Esophagus squamous epithelium (tissue), 4 donors: ENCODE measurements around the gene HS3ST3B1.

Source experiments
- POLR2A ChIP-seq, 4 donors: fragments of 450-650 bp; IDR thresholded peaks; one replicate each; pipeline ENCODE4 v1.6.1; 2017; ENCODE audit warnings: antibody characterized with exemption in 4 of 4, mild to moderate bottlenecking in 4 of 4, moderate library complexity in 3 of 4
- TF ChIP-seq, protein P1 (sequence below), 6 experiments: fragments of 450-650 bp in 4 of 6; fragments of 200-600 bp in 2 of 6; sonication (generic) in 2 of 6; IDR thresholded peaks; one replicate each; pipeline ENCODE4 v1.5.1; 2016 to 2019; ENCODE audit warnings: antibody characterized with exemption in 6 of 6, mild to moderate bottlenecking in 4 of 6, moderate library complexity in 4 of 6

DNA sequence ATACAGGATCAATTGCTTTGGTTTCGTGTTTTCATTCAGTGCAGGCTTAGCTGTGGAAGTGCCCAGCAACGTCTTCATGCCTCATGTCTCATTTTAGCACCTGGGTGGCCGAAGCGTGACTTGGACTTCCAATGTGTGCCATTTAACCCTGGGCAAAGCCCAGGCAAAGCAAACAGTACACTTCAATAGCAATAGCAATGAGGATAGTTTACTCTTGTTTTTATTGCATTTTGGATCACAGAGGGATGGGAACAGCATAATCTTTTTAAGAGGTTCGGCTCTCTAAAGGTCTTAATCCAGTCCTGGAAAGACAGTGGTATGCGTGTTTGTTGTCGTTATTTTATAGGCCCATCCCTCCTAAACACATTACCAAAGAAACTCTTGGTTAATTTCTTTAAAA, 86.2 kb downstream of the HS3ST3B1 start:
- TF ChIP-seq, protein P1, sequence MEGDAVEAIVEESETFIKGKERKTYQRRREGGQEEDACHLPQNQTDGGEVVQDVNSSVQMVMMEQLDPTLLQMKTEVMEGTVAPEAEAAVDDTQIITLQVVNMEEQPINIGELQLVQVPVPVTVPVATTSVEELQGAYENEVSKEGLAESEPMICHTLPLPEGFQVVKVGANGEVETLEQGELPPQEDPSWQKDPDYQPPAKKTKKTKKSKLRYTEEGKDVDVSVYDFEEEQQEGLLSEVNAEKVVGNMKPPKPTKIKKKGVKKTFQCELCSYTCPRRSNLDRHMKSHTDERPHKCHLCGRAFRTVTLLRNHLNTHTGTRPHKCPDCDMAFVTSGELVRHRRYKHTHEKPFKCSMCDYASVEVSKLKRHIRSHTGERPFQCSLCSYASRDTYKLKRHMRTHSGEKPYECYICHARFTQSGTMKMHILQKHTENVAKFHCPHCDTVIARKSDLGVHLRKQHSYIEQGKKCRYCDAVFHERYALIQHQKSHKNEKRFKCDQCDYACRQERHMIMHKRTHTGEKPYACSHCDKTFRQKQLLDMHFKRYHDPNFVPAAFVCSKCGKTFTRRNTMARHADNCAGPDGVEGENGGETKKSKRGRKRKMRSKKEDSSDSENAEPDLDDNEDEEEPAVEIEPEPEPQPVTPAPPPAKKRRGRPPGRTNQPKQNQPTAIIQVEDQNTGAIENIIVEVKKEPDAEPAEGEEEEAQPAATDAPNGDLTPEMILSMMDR (IDR thresholded peaks at IDR 0.05), result no peak
- no peak for TF ChIP-seq POLR2A (IDR thresholded peaks at IDR 0.05)
